IPS DF 6.9 (cell line): ENCODE measurements around the gene HOXB3.

Experiments
- DNase-seq: peaks from one replicate; pipeline ENCODE4 v3.0.0-alpha.2; 2013; ENCODE audit warnings: low read depth, low spot score
- H3K27ac ChIP-seq: one replicate; pipeline ENCODE4 v1.5.1; 2013; ENCODE audit warnings: low read length, control low read depth
- H3K27me3 ChIP-seq: 2 replicates; pipeline ENCODE4 v1.6.1; 2013; ENCODE audit warnings: mild to moderate bottlenecking, low read length; ENCODE audit not compliant: control insufficient read depth, insufficient read depth
- H3K36me3 ChIP-seq: 2 replicates; pipeline ENCODE4 v1.6.1; 2013; ENCODE audit warnings: low read length; ENCODE audit not compliant: control insufficient read depth, insufficient read depth
- H3K4me1 ChIP-seq: 2 replicates; pipeline ENCODE4 v1.6.1; 2013; ENCODE audit warnings: low read length; ENCODE audit not compliant: control insufficient read depth, insufficient read depth
- H3K4me3 ChIP-seq: 2 replicates; pipeline ENCODE4 v1.5.1; 2013; ENCODE audit warnings: mild to moderate bottlenecking, low read length
- H3K9me3 ChIP-seq: 2 replicates; pipeline ENCODE4 v1.6.1; 2013; ENCODE audit warnings: low read length, inconsistent platforms; ENCODE audit not compliant: control insufficient read depth, insufficient read depth
- WGBS: extraction: QIAGEN DNeasy Blood & Tissue Kit; methylation state at CpG from one replicate; pipeline ENCODE4 v1.1.7; 2013; ENCODE audit warnings: mixed read lengths, missing lambda C conversion rate; ENCODE audit not compliant: insufficient read length, insufficient coverage; 5-methylcytosine and 5-hydroxymethylcytosine counted together

HOXB3 gene

GRCh38 chr17:48630925-48631692 lies 41.1 kb upstream of the HOXB3 start:
- Histone ChIP-seq H3K36me3 (no peaks in the 10 kb centered on the region), H3K4me3 (no peak overlapping the region), H3K27ac (no peak overlapping the region), H3K9me3 (no peaks in the 10 kb centered on the region), H3K4me1 (peaks cover 2% of the 10 kb centered on the region; the same call in 1 of the 2 replicates), H3K27me3 (peaks cover 97% of the 10 kb centered on the region)
- no peak for DNase-seq
- WGBS, result no CpG with 5 or more reads among the region's 15 CpGs

GRCh38 chr17:48630009-48630924 lies 40.2 kb upstream of the HOXB3 start:
- Histone ChIP-seq H3K27me3 (peaks cover 97% of the 10 kb centered on the region), H3K36me3 (no peaks in the 10 kb centered on the region), H3K4me3 (no peak overlapping the region), H3K4me1 (peaks cover 5% of the 10 kb centered on the region; the same call in 1 of the 2 replicates), H3K9me3 (no peaks in the 10 kb centered on the region), H3K27ac (no peak overlapping the region)
- DNase-seq, result no peak
- no CpG with 5 or more reads among the region's 15 CpGs for WGBS

GRCh38 chr17:48629411-48629759 lies 39.3 kb upstream of the HOXB3 start:
- WGBS, result no CpG with 5 or more reads among the region's 5 CpGs
- peaks cover 5% of the 10 kb centered on the region; the same call in 1 of the 2 replicates for H3K4me1 ChIP-seq
- H3K4me3 ChIP-seq, result no peak overlapping the region
- no peak for DNase-seq
- peaks cover 96% of the 10 kb centered on the region for H3K27me3 ChIP-seq
- H3K36me3 ChIP-seq, result no peaks in the 10 kb centered on the region
- no peak overlapping the region for H3K27ac ChIP-seq
- no peaks in the 10 kb centered on the region for H3K9me3 ChIP-seq

- Histone ChIP-seq H3K27ac (no peak overlapping the region), H3K4me1 (peaks cover 5% of the 10 kb centered on the region; the same call in 1 of the 2 replicates), H3K4me3 (no peak overlapping the region), H3K36me3 (no peaks in the 10 kb centered on the region), H3K27me3 (peaks cover 97% of the 10 kb centered on the region), H3K9me3 (no peaks in the 10 kb centered on the region)
- no CpG with 5 or more reads among the region's 5 CpGs for whole genome bisulfite sequencing
- no peak for DNase-seq
These were observed 38.8 kb upstream of the HOXB3 start for GRCh38 chr17:48628649-48629410.

- no peaks in the 10 kb centered on the region for H3K36me3 ChIP-seq
- H3K27ac ChIP-seq, result no peak overlapping the region
- H3K4me1 ChIP-seq, result peaks cover 5% of the 10 kb centered on the region; the same call in 1 of the 2 replicates
- H3K4me3 ChIP-seq, result no peak overlapping the region
- no CpG with 5 or more reads among the region's 27 CpGs for WGBS
- no peak for DNase-seq
- H3K9me3 ChIP-seq, result no peaks in the 10 kb centered on the region
- H3K27me3 ChIP-seq, result peaks cover 97% of the 10 kb centered on the region
These were observed 37.8 kb upstream of the HOXB3 start for GRCh38 chr17:48627623-48628521.

- peaks cover 97% of the 10 kb centered on the region for H3K27me3 ChIP-seq
- H3K36me3 ChIP-seq, result no peaks in the 10 kb centered on the region
- WGBS, result no CpG with 5 or more reads among the region's 5 CpGs
- H3K9me3 ChIP-seq, result no peaks in the 10 kb centered on the region
- no peak overlapping the region for H3K4me3 ChIP-seq
- H3K27ac ChIP-seq, result no peak overlapping the region
- DNase-seq, result no peak
- H3K4me1 ChIP-seq, result peaks cover 5% of the 10 kb centered on the region; the same call in 1 of the 2 replicates
These were observed 37.1 kb upstream of the HOXB3 start for GRCh38 chr17:48627118-48627597.

- DNase-seq, result no peak
- no CpG with 5 or more reads among the region's 50 CpGs for WGBS
- Histone ChIP-seq H3K4me3 (no peak within 1 kb of the TSS), H3K27ac (no peak within 1 kb of the TSS), H3K4me1 (peaks cover 2% of the 10 kb centered on the region; the same call in 1 of the 2 replicates), H3K27me3 (peaks cover 97% of the 10 kb centered on the region), H3K36me3 (no peaks in the 10 kb centered on the region), H3K9me3 (no peaks in the 10 kb centered on the region)
These were observed 36.4 kb upstream of the HOXB3 start, which contains the start of gene HOXB9 for GRCh38 chr17:48626245-48627117. TSS of gene HOXB9 (minus strand) at chr17:48626358. CDS start at chr17:48626269, 89 bp downstream.

GRCh38 chr17:48625495-48626244 lies 35.6 kb upstream of the HOXB3 start:
- no peak overlapping the region for H3K27ac ChIP-seq
- no peak for DNase-seq
- H3K9me3 ChIP-seq, result no peaks in the 10 kb centered on the region
- H3K27me3 ChIP-seq, result peaks cover 97% of the 10 kb centered on the region
- WGBS, result no CpG with 5 or more reads among the region's 69 CpGs
- no peak overlapping the region for H3K4me3 ChIP-seq
- H3K4me1 ChIP-seq, result 0 out of 2 replicates have a peak, but pooled peaks cover 2% of the 10 kb centered on the region
- H3K36me3 ChIP-seq, result no peaks in the 10 kb centered on the region
